ENCODE results near the gene NGDN. TPM values are rescaled to one million over a fixed set of nuclear protein-coding genes. Genes with fewer than 3 reads are reported as not detected.

Gene NGDN, protein sequence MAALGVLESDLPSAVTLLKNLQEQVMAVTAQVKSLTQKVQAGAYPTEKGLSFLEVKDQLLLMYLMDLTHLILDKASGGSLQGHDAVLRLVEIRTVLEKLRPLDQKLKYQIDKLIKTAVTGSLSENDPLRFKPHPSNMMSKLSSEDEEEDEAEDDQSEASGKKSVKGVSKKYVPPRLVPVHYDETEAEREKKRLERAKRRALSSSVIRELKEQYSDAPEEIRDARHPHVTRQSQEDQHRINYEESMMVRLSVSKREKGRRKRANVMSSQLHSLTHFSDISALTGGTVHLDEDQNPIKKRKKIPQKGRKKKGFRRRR
- 37.7 and 49.9 TPM in 2 replicates for total RNA-seq

DNA sequence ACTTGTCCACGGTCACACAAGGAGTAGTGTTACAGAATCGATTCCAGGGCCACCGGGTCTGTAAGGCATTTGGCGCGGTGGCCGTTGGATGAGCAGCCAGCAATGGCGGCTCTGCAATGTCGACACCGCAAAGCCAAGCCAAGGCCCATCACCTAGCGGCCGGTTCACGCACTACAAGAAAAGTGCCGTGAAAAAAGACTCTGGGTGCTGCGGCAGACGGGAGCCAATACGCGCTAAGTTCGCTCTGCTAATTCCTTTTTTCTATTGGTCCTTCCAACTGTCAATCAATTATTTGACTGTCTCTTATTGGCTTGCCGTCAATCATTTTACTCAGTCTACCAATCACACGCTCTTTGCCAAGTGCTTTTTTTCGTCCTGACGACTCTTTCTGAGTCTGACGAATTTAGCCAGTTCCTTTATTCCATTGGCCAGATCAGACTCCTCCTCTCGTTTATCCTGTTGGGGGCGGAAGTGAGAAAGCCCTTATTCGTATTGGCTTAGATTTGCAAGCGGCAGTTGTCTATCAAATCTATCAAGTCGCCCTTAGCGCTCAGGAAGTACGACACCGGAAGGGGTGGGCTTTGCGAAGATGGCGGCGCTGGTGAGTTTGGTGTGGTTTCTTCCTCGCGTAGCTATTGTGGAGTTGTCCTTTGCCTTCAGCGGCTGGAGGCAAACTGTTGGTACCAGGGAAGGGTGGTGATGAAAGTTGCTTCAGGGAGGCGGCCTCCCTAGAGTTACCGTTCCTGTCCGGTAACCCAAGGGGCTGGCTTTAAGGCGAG lies at the start of gene NGDN:
Gene NGDN (plus strand): TSS at position 577 of the 779 bp plus-strand sequence. CDS start 13 bp downstream, at position 590.

DNA sequence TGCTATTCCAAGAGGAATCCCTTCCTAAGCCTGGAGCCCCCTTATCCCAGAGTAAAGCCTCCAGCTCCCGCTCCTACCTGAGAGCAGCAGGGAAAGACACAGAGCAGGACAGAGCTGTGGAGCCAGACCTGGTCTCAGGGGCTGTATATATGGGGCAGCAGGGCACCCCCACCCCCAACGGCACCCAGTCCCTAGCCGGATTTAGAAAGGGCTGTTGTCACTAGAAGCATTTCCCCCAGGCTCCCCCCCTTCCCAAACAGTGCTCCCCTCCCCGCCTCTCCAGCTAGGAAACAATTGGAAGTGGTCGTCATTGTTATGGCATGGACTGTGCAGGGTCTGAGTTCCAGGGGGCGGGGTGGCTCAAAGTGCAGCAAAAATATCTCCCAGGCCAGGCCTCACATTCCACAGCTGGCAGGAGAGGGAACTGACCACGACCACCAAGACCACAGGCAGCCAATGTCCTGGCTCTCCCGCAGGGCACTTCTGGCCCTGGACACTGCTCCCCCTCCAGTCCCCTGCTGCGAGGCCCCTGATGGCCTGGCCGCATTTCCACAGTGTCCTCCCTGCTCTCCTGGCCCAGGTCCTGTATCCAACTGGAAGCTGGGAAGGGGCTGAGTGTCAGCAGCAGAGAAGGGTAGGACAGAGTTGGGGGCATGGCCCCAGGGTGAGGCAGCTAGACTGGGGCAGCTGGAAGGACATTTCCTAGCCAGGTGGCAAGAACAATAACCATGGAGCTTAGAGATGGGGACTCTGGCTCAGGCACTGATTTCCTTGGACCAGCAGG lies 33.8 kb upstream of the NGDN start, which contains the start of gene MYH7:
Gene MYH7 (minus strand): TSS at position 118 of the 784 bp plus-strand sequence. CDS start 1,928 bp downstream, outside the sequence.

Other genes with a start within 250 kb of the NGDN start
- not detected in 2 replicates for gene RNF212B, start 231.8 kb upstream of the NGDN start, total RNA-seq
- gene HOMEZ, start 183.6 kb upstream of the NGDN start, total RNA-seq = 6.1 and 7.8 TPM in 2 replicates
- gene PPP1R3E, start 166.8 kb upstream of the NGDN start, total RNA-seq = 7.2 and 10.8 TPM in 2 replicates
- gene BCL2L2, start 162.9 kb upstream of the NGDN start, total RNA-seq = 17.2 and 17.9 TPM in 2 replicates
- gene PABPN1, start 148.2 kb upstream of the NGDN start, total RNA-seq = 43.4 and 44.4 TPM in 2 replicates
- gene SLC22A17, start 116.8 kb upstream of the NGDN start, total RNA-seq = 17.1 and 18.3 TPM in 2 replicates
- 15.5 and 18.4 TPM in 2 replicates for gene EFS, start 104.5 kb upstream of the NGDN start, total RNA-seq
- gene IL25, start 96.9 kb upstream of the NGDN start, total RNA-seq = not detected in 2 replicates
- 0.22 and 0.26 TPM in 2 replicates for gene CMTM5, start 92.7 kb upstream of the NGDN start, total RNA-seq
- gene MYH6, start 61.4 kb upstream of the NGDN start, total RNA-seq = not detected in 2 replicates
- gene MYH7, start 34.0 kb upstream of the NGDN start, total RNA-seq = not detected in 2 replicates
- gene ZFHX2, start 82.1 kb downstream of the NGDN start, total RNA-seq = 0.32 and 0.39 TPM in 2 replicates
- gene THTPA, start 86.6 kb downstream of the NGDN start, total RNA-seq = 24.0 and 25.0 TPM in 2 replicates
- 7.1 and 14.4 TPM in 2 replicates for gene AP1G2, start 98.1 kb downstream of the NGDN start, total RNA-seq
- not detected in 2 replicates for gene JPH4, start 109.1 kb downstream of the NGDN start, total RNA-seq
- gene DHRS2, start 166.7 kb downstream of the NGDN start, total RNA-seq = 0.13 and 0.22 TPM in 2 replicates

Measured in articular chondrocyte of knee joint (primary cell).